Measurements from ENCODE around the gene R3HDM2. TPM values are rescaled to one million over a fixed set of nuclear protein-coding genes. Genes with fewer than 3 reads are reported as not detected.

The R3HDM2 gene
- total RNA-seq, 1 donor from 2014 or later, result 57.3 TPM

- H3K27me3 Mint-ChIP-seq (ENCODE audit: low read depth), result peaks cover 86% of the 10 kb centered on the region
- no peak overlapping the region for H3K27ac Mint-ChIP-seq (ENCODE audit: unreplicated experiment)
- peak overlapping the region; percentile 83 for H3K4me3 Mint-ChIP-seq
- no peak for TF ChIP-seq CTCF (conservative IDR thresholded peaks at IDR 0.05)
- H3K4me1 Mint-ChIP-seq, result peaks cover 56% of the 10 kb centered on the region
- H3K9me3 Mint-ChIP-seq, result no peaks in the 10 kb centered on the region
- DNase-seq (ENCODE audit: low read depth, low spot score), result no peak
- no peaks in the 10 kb centered on the region for H3K36me3 Mint-ChIP-seq (ENCODE audit: low read depth)
Measured at GRCh38 chr12:57216921-57217879, 213.6 kb downstream of the R3HDM2 start.

- DNase-seq (ENCODE audit: low read depth, low spot score), result no peak
- no peak for TF ChIP-seq CTCF (conservative IDR thresholded peaks at IDR 0.05)
- Mint-ChIP-seq H3K4me1 (peaks cover 49% of the 10 kb centered on the region), H3K4me3 (peak within 1 kb of the TSS; percentile 83), H3K9me3 (no peaks in the 10 kb centered on the region), H3K36me3 (ENCODE audit: low read depth) (no peaks in the 10 kb centered on the region), H3K27ac (ENCODE audit: unreplicated experiment) (no peak within 1 kb of the TSS), H3K27me3 (ENCODE audit: low read depth) (peaks cover 76% of the 10 kb centered on the region)
Measured at GRCh38 chr12:57216014-57216911, 214.6 kb downstream of the R3HDM2 start, which contains the start of gene NXPH4. Gene NXPH4, plus strand, starts transcription at chr12:57216794. Its CDS starts 176 bp downstream, at chr12:57216970.

DNA sequence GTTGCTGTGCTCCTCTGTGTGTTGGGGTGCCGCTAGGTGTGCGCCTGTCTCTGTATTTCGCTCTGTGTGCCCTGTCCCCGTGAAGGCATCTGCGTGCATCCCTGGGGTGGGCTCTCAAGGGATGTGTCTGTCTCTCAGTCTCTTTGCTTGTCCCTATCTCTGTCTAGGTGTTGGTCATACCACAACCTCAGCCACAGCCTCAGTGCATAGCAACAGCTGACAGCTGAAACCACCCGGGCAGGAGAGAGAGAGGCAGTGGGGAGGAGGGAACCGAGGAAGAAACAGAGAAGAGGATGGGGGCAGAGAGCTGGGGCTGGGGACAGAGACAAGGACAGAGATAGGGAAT, 215.2 kb downstream of the R3HDM2 start:
- TF ChIP-seq CTCF (conservative IDR thresholded peaks at IDR 0.05), result no peak
- no peak for DNase-seq (ENCODE audit: low read depth, low spot score)
- Mint-ChIP-seq H3K27me3 (ENCODE audit: low read depth) (peaks cover 70% of the 10 kb centered on the region), H3K4me3 (peak overlapping the region; percentile 43), H3K4me1 (peaks cover 45% of the 10 kb centered on the region), H3K9me3 (no peaks in the 10 kb centered on the region), H3K36me3 (ENCODE audit: low read depth) (no peaks in the 10 kb centered on the region), H3K27ac (ENCODE audit: unreplicated experiment) (no peak overlapping the region)

DNA sequence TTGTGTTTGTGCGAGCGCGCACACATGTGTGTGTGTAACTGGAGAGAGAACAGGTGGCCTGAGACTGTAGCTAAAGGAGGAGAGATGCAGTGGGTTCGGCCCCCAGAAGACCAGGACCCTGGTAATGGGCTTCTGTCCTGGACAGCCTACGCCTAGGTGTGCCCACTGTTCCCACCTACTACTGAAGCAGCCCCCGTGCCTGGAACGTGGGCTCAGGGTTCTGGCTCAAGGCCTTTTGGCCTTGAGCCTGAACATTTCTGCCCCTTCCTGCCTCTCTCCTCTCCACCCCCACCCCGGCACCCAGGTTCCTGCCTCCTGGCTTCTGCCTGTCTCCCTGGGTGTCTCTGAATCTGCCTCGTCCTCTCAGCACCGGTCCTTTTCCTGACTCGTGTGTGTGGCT, 215.8 kb downstream of the R3HDM2 start:
- H3K4me3 Mint-ChIP-seq, result peak overlapping the region; percentile 43
- H3K36me3 Mint-ChIP-seq (ENCODE audit: low read depth), result no peaks in the 10 kb centered on the region
- no peaks in the 10 kb centered on the region for H3K9me3 Mint-ChIP-seq
- no peak for DNase-seq (ENCODE audit: low read depth, low spot score)
- no peak overlapping the region for H3K27ac Mint-ChIP-seq (ENCODE audit: unreplicated experiment)
- TF ChIP-seq CTCF (conservative IDR thresholded peaks at IDR 0.05), result no peak
- H3K27me3 Mint-ChIP-seq (ENCODE audit: low read depth), result peaks cover 67% of the 10 kb centered on the region
- peaks cover 43% of the 10 kb centered on the region for H3K4me1 Mint-ChIP-seq

GRCh38 chr12:57214398-57214781, 216.5 kb downstream of the R3HDM2 start:
- no peaks in the 10 kb centered on the region for H3K9me3 Mint-ChIP-seq
- peaks cover 61% of the 10 kb centered on the region for H3K27me3 Mint-ChIP-seq (ENCODE audit: low read depth)
- H3K36me3 Mint-ChIP-seq (ENCODE audit: low read depth), result no peaks in the 10 kb centered on the region
- DNase-seq (ENCODE audit: low read depth, low spot score), result peak; percentile 71
- H3K4me1 Mint-ChIP-seq, result peaks cover 39% of the 10 kb centered on the region
- TF ChIP-seq CTCF (conservative IDR thresholded peaks at IDR 0.05), result peak; percentile 77
- no peak overlapping the region for H3K27ac Mint-ChIP-seq (ENCODE audit: unreplicated experiment)
- H3K4me3 Mint-ChIP-seq, result peak overlapping the region; percentile 85
